CD4-positive, alpha-beta T cell treated with Interleukin-6 for 4 hours (primary cell): ENCODE results near the gene KRT4.
"Not testable (repeated sequence)": the region's sequence is repeated elsewhere in the genome, so short reads cannot be mapped to it uniquely, and the experiment has no call there.

Experiments
- DNase-seq: peaks from one replicate; pipeline ENCODE4 v3.0.0-alpha.2; 2020; ENCODE audit warnings: mixed read lengths

Gene KRT4

GRCh38 chr12:52771505-52771904 is 42.4 kb downstream of the KRT4 start:
- DNase-seq, result no peak

GRCh38 chr12:52771088-52771487 is 42.8 kb downstream of the KRT4 start:
- DNase-seq, result no peak

GRCh38 chr12:52769946-52770345 is 44.0 kb downstream of the KRT4 start:
- no peak for DNase-seq

- DNase-seq, result no peak
Measured at GRCh38 chr12:52769354-52769753, 44.6 kb downstream of the KRT4 start.

GRCh38 chr12:52768479-52769200 is 45.3 kb downstream of the KRT4 start:
- no peak for DNase-seq

- no peak for DNase-seq
Measured at GRCh38 chr12:52767427-52767826, 46.5 kb downstream of the KRT4 start.

GRCh38 chr12:52767020-52767379 is 46.9 kb downstream of the KRT4 start:
- no peak for DNase-seq

- no peak for DNase-seq
Measured at GRCh38 chr12:52766351-52767019, 47.4 kb downstream of the KRT4 start.

- no peak for DNase-seq
Measured at GRCh38 chr12:52765702-52766101, 48.2 kb downstream of the KRT4 start.

GRCh38 chr12:52763991-52764390 is 49.9 kb downstream of the KRT4 start:
- no peak for DNase-seq

GRCh38 chr12:52763036-52763659 is 50.8 kb downstream of the KRT4 start:
- no peak for DNase-seq

GRCh38 chr12:52761802-52762201 is 52.1 kb downstream of the KRT4 start:
- no peak for DNase-seq

- not testable (repeated sequence) for DNase-seq
Measured at GRCh38 chr12:52761218-52761617, 52.7 kb downstream of the KRT4 start.

GRCh38 chr12:52760623-52761022 is 53.3 kb downstream of the KRT4 start:
- no peak for DNase-seq

- DNase-seq, result no peak
Measured at GRCh38 chr12:52759695-52760094, 54.2 kb downstream of the KRT4 start.

- DNase-seq, result no peak
Measured at GRCh38 chr12:52759218-52759617, 54.7 kb downstream of the KRT4 start.

GRCh38 chr12:52757449-52758176 is 56.3 kb downstream of the KRT4 start:
- DNase-seq, result no peak
